Measurements from ENCODE around the gene TRIM62. TPM values are rescaled to one million over a fixed set of nuclear protein-coding genes. Genes with fewer than 3 reads are reported as not detected.

The TRIM62 gene
- polyA plus RNA-seq, 2 of the 4 experiments (the other 2 are of a cell fraction) = 0.79 to 1.5 TPM

DNA sequence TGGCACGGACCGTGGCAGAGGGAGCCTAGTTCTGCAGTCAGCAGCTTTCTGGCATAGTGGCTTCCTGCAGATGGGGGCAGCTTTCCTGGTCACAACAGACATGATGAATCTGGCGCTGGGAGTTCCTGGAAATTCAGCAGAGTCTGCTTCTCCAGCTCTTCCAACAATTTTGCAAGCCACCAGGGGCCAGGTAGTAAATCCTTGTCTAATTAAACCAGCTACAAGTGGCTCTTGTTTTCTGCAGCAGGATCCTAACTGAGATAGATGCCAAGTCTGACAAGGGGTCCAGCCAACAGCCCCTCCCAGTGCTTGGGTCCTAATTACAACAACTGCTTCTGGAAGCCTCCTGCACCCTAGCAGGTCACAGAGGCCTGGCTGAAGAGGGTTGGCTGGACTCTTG is 35.8 kb downstream of the TRIM62 start:
- CTCF ChIA-PET = interaction anchor here (0.6 to 2.2 kb wide), 3 partner anchors 8 to 625 kb away, joined by 4 to 7 read pairs (median 6); no protein-coding TSS in a partner anchor

DNA sequence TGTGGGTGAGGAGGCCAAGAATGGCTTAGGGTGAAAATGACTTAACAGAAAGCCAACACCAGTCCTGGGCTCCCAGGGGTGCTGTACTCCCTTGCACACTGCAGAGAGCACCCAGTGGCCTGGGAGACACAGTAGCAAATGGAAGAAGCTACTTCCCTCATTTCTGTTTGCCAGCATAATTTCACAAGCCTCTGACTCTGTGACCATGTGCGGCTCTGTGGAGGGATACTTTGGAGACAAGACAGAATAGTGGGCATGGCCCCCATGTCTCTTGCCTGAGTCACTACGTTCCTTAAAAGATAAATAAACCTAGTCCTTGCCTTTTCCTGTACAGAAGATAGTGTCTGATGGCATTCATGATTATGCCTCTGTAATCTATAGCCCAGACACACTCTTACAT is 38.1 kb downstream of the TRIM62 start:
- TF ChIP-seq SMC3 (IDR thresholded peaks at IDR 0.05) = no peak
- no peak for TF ChIP-seq ZFP36 (IDR thresholded peaks at IDR 0.05; ENCODE audit: borderline replicate concordance, partially characterized antibody)
- TF ChIP-seq CEBPB (IDR thresholded peaks at IDR 0.05) = no peak
- no peak for TF ChIP-seq MYC (IDR thresholded peaks at IDR 0.05; ENCODE audit: borderline replicate concordance, low read length)
- no peak for TF ChIP-seq RAD21 (conservative IDR thresholded peaks at IDR 0.05 in 1 of 2, IDR thresholded peaks at IDR 0.05 in 1 of 2)
- TF ChIP-seq HDAC2 (IDR thresholded peaks at IDR 0.05) = no peak
- TF ChIP-seq, protein P1, sequence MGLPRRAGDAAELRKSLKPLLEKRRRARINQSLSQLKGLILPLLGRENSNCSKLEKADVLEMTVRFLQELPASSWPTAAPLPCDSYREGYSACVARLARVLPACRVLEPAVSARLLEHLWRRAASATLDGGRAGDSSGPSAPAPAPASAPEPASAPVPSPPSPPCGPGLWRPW (IDR thresholded peaks at IDR 0.05) = no peak
- no peak for TF ChIP-seq TP53 (CRISPR knock-in tag; IDR thresholded peaks at IDR 0.05)
- no peak for TF ChIP-seq GATA3 (IDR thresholded peaks at IDR 0.05; ENCODE audit: borderline replicate concordance)
- TF ChIP-seq, protein P2, sequence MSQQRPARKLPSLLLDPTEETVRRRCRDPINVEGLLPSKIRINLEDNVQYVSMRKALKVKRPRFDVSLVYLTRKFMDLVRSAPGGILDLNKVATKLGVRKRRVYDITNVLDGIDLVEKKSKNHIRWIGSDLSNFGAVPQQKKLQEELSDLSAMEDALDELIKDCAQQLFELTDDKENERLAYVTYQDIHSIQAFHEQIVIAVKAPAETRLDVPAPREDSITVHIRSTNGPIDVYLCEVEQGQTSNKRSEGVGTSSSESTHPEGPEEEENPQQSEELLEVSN (IDR thresholded peaks at IDR 0.05; ENCODE audit: borderline replicate concordance, low read depth) = no peak
- TF ChIP-seq, protein P3, sequence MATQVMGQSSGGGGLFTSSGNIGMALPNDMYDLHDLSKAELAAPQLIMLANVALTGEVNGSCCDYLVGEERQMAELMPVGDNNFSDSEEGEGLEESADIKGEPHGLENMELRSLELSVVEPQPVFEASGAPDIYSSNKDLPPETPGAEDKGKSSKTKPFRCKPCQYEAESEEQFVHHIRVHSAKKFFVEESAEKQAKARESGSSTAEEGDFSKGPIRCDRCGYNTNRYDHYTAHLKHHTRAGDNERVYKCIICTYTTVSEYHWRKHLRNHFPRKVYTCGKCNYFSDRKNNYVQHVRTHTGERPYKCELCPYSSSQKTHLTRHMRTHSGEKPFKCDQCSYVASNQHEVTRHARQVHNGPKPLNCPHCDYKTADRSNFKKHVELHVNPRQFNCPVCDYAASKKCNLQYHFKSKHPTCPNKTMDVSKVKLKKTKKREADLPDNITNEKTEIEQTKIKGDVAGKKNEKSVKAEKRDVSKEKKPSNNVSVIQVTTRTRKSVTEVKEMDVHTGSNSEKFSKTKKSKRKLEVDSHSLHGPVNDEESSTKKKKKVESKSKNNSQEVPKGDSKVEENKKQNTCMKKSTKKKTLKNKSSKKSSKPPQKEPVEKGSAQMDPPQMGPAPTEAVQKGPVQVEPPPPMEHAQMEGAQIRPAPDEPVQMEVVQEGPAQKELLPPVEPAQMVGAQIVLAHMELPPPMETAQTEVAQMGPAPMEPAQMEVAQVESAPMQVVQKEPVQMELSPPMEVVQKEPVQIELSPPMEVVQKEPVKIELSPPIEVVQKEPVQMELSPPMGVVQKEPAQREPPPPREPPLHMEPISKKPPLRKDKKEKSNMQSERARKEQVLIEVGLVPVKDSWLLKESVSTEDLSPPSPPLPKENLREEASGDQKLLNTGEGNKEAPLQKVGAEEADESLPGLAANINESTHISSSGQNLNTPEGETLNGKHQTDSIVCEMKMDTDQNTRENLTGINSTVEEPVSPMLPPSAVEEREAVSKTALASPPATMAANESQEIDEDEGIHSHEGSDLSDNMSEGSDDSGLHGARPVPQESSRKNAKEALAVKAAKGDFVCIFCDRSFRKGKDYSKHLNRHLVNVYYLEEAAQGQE (IDR thresholded peaks at IDR 0.05) = no peak
- TF ChIP-seq, protein P4, sequence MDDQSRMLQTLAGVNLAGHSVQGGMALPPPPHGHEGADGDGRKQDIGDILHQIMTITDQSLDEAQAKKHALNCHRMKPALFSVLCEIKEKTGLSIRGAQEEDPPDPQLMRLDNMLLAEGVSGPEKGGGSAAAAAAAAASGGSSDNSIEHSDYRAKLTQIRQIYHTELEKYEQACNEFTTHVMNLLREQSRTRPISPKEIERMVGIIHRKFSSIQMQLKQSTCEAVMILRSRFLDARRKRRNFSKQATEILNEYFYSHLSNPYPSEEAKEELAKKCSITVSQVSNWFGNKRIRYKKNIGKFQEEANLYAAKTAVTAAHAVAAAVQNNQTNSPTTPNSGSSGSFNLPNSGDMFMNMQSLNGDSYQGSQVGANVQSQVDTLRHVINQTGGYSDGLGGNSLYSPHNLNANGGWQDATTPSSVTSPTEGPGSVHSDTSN (IDR thresholded peaks at IDR 0.05) = no peak
- no peak for TF ChIP-seq JUN (IDR thresholded peaks at IDR 0.05)
- TF ChIP-seq TFCP2L1 (CRISPR knock-in tag; IDR thresholded peaks at IDR 0.05) = no peak
- no peak for TF ChIP-seq ZSCAN20 (CRISPR knock-in tag; IDR thresholded peaks at IDR 0.05)
- DNase-seq (ENCODE audit: low read depth in 1 of 2, low spot score in 1 of 2) = no peak
- Histone ChIP-seq H3K9me3 (no peaks in the 10 kb centered on the region), H3K27ac (no peak overlapping the region), H3K4me2 (no peak overlapping the region), H3K4me1 (no peaks in the 10 kb centered on the region), H3K4me3 (no peak overlapping the region)
- ChIA-PET POLR2A (no interaction called here), CTCF (no interaction called here)
- FAIRE-seq = no peak
- WGBS (ENCODE audit: missing lambda C conversion rate) = 70% methylated on average over 2 of the region's 2 CpGs
- no peak for ATAC-seq

More for the DNA sequence above, 35.8 kb downstream of the TRIM62 start:
- DNase-seq (ENCODE audit: low read depth in 1 of 2, low spot score in 1 of 2) (no peak), FAIRE-seq (no peak), ATAC-seq (no peak)
- 80% methylated on average over 3 of the region's 3 CpGs for WGBS (ENCODE audit: missing lambda C conversion rate)
- TF ChIP-seq PHF8 (IDR thresholded peaks at IDR 0.05; ENCODE audit: borderline replicate concordance, low read depth) (no peak), FOSL2 (IDR thresholded peaks at IDR 0.05) (no peak), FOSL2 (CRISPR knock-in tag; IDR thresholded peaks at IDR 0.05) (no peak), GATA3 (IDR thresholded peaks at IDR 0.05; ENCODE audit: borderline replicate concordance) (no peak), ESRRA (IDR thresholded peaks at IDR 0.05; ENCODE audit: borderline replicate concordance, low read length) (no peak), ZNF302 (CRISPR knock-in tag; IDR thresholded peaks at IDR 0.05) (no peak), HOXA7 (CRISPR knock-in tag; IDR thresholded peaks at IDR 0.05) (no peak), HOXB13 (CRISPR knock-in tag; IDR thresholded peaks at IDR 0.05; ENCODE audit: low read depth) (no peak), HOXB5 (CRISPR knock-in tag; IDR thresholded peaks at IDR 0.05) (no peak), POLR2AphosphoS2 (conservative IDR thresholded peaks at IDR 0.05; ENCODE audit: low read length) (no peak), FOXS1 (CRISPR knock-in tag; IDR thresholded peaks at IDR 0.05) (no peak), KDM5A (IDR thresholded peaks at IDR 0.05) (no peak), HEYL (CRISPR knock-in tag; IDR thresholded peaks at IDR 0.05) (no peak), MAZ (IDR thresholded peaks at IDR 0.05; ENCODE audit: borderline replicate concordance, low read depth, low read length) (no peak), NFE2L2 (conservative IDR thresholded peaks at IDR 0.05; ENCODE audit: low read length) (no peak), EHMT2 (IDR thresholded peaks at IDR 0.05; ENCODE audit: low read depth) (no peak)
- TF ChIP-seq, protein P1 (IDR thresholded peaks at IDR 0.05) = no peak
- TF ChIP-seq, protein P5, sequence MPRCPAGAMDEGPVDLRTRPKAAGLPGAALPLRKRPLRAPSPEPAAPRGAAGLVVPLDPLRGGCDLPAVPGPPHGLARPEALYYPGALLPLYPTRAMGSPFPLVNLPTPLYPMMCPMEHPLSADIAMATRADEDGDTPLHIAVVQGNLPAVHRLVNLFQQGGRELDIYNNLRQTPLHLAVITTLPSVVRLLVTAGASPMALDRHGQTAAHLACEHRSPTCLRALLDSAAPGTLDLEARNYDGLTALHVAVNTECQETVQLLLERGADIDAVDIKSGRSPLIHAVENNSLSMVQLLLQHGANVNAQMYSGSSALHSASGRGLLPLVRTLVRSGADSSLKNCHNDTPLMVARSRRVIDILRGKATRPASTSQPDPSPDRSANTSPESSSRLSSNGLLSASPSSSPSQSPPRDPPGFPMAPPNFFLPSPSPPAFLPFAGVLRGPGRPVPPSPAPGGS (IDR thresholded peaks at IDR 0.05) = no peak
- TF ChIP-seq, protein P4 (IDR thresholded peaks at IDR 0.05) = no peak
- TF ChIP-seq, protein P6, sequence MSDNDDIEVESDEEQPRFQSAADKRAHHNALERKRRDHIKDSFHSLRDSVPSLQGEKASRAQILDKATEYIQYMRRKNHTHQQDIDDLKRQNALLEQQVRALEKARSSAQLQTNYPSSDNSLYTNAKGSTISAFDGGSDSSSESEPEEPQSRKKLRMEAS (IDR thresholded peaks at IDR 0.05) = no peak
- TF ChIP-seq, protein P2 (IDR thresholded peaks at IDR 0.05; ENCODE audit: borderline replicate concordance, low read depth) = no peak
- Histone ChIP-seq H3K4me3 (no peak overlapping the region), H3K9me3 (no peaks in the 10 kb centered on the region), H3K4me1 (no peaks in the 10 kb centered on the region), H3K27ac (no peak overlapping the region), H3K4me2 (no peak overlapping the region)
- POLR2A ChIA-PET = no interaction called here

All from A549 (cell line).